RCC 7860 (cell line): ENCODE measurements around the gene SNAI1.
A peak's percentile ranks its signal among the peaks of the same experiment; 100 is the strongest.
"Not testable (repeated sequence)": the region's sequence is repeated elsewhere in the genome, so short reads cannot be mapped to it uniquely, and the experiment has no call there.

Experiments used
- DNase-seq: peaks from one replicate; pipeline ENCODE4 v3.0.0-alpha.2; 2015; ENCODE audit warnings: low spot score
- FAIRE-seq: peaks from 2 replicates; lab custom pipeline; 2012; peaks lifted over from hg19 to GRCh38; lab: Jason Lieb, UNC

The SNAI1 gene

GRCh38 chr20:49982346-49983122 lies at the start of gene SNAI1:
SNAI1 (plus strand) TSS chr20:49982980; CDS start chr20:49983060, 80 bp downstream.
- FAIRE-seq (no peak), DNase-seq (peak; percentile 81)

GRCh38 chr20:49935746-49936152 lies 47.0 kb upstream of the SNAI1 start:
- DNase-seq, result no peak
- FAIRE-seq, result no peak

- DNase-seq, result peak; percentile 78
- FAIRE-seq, result no peak
Measured at GRCh38 chr20:49936153-49937026, 46.4 kb upstream of the SNAI1 start, which contains the start of gene RNF114. RNF114 (plus strand) TSS chr20:49936397; CDS start chr20:49936413, 16 bp downstream.

- no peak for FAIRE-seq
Measured at GRCh38 chr20:49937027-49937929, 45.5 kb upstream of the SNAI1 start.

GRCh38 chr20:49938173-49939163 lies 44.3 kb upstream of the SNAI1 start:
- FAIRE-seq, result no peak

More at GRCh38 chr20:49937027-49937929, 45.5 kb upstream of the SNAI1 start:
- no peak for DNase-seq

GRCh38 chr20:49941456-49941855 lies 41.3 kb upstream of the SNAI1 start:
- no peak for FAIRE-seq

More at GRCh38 chr20:49938173-49939163, 44.3 kb upstream of the SNAI1 start:
- no peak for DNase-seq

GRCh38 chr20:49942303-49942702 lies 40.5 kb upstream of the SNAI1 start:
- FAIRE-seq, result no peak

More at GRCh38 chr20:49941456-49941855, 41.3 kb upstream of the SNAI1 start:
- no peak for DNase-seq

GRCh38 chr20:49942942-49943341 lies 39.8 kb upstream of the SNAI1 start:
- FAIRE-seq, result no peak
- DNase-seq, result no peak

More at GRCh38 chr20:49942303-49942702, 40.5 kb upstream of the SNAI1 start:
- no peak for DNase-seq

- FAIRE-seq, result no peak
- no peak for DNase-seq
Measured at GRCh38 chr20:49945306-49945700, 37.5 kb upstream of the SNAI1 start.

GRCh38 chr20:49945701-49946477 lies 36.9 kb upstream of the SNAI1 start:
- DNase-seq (no peak), FAIRE-seq (no peak)

- DNase-seq, result no peak
- no peak for FAIRE-seq
Measured at GRCh38 chr20:49948178-49948577, 34.6 kb upstream of the SNAI1 start.

GRCh38 chr20:49948809-49949507 lies 33.8 kb upstream of the SNAI1 start:
- DNase-seq, result peak; percentile 91
- FAIRE-seq, result peak; percentile 89

GRCh38 chr20:49951151-49951550 lies 31.6 kb upstream of the SNAI1 start:
- DNase-seq (peak; percentile 80), FAIRE-seq (peak; percentile 83)

- DNase-seq (no peak), FAIRE-seq (no peak)
Measured at GRCh38 chr20:49955167-49955566, 27.6 kb upstream of the SNAI1 start.

- not testable (repeated sequence) for FAIRE-seq, DNase-seq
Measured at GRCh38 chr20:49955830-49956396, 26.9 kb upstream of the SNAI1 start.

- no peak for FAIRE-seq
- DNase-seq, result no peak
Measured at GRCh38 chr20:49956689-49957088, 26.1 kb upstream of the SNAI1 start.
